GM19043 (cell line): Measurements from ENCODE around the gene TCF7L1.
"Not testable (repeated sequence)": the region's sequence is repeated elsewhere in the genome, so short reads cannot be mapped to it uniquely, and the experiment has no call there.

Experiments
- ATAC-seq: cut with Tn5 transposase; IDR thresholded peaks from one replicate; pipeline ENCODE4 v1.9.1; 2021; ENCODE audit warnings: low read depth; ENCODE audit not compliant: unreplicated experiment

TCF7L1 gene

GRCh38 chr2:85132834-85133637 is at the start of gene TCF7L1:
TCF7L1 (plus strand) TSS chr2:85133392; CDS start chr2:85133685, 293 bp downstream.
- no peak for ATAC-seq

- no peak for ATAC-seq
Observed at GRCh38 chr2:85085563-85085962, 47.6 kb upstream of the TCF7L1 start.

GRCh38 chr2:85087541-85087940 is 45.7 kb upstream of the TCF7L1 start:
- no peak for ATAC-seq

GRCh38 chr2:85088921-85089320 is 44.3 kb upstream of the TCF7L1 start:
- no peak for ATAC-seq

GRCh38 chr2:85089585-85089984 is 43.6 kb upstream of the TCF7L1 start:
- no peak for ATAC-seq

- ATAC-seq = no peak
Observed at GRCh38 chr2:85091838-85092237, 41.4 kb upstream of the TCF7L1 start.

GRCh38 chr2:85095094-85095493 is 38.1 kb upstream of the TCF7L1 start:
- ATAC-seq = no peak

- ATAC-seq = no peak
Observed at GRCh38 chr2:85096616-85097015, 36.6 kb upstream of the TCF7L1 start.

GRCh38 chr2:85104228-85104627 is 29.0 kb upstream of the TCF7L1 start:
- no peak for ATAC-seq

GRCh38 chr2:85106489-85107180 is 26.6 kb upstream of the TCF7L1 start:
- ATAC-seq = no peak

GRCh38 chr2:85110991-85111560 is 22.1 kb upstream of the TCF7L1 start:
- no peak for ATAC-seq

- ATAC-seq = no peak
Observed at GRCh38 chr2:85111819-85112281, 21.3 kb upstream of the TCF7L1 start.

- ATAC-seq = no peak
Observed at GRCh38 chr2:85112906-85113625, 20.1 kb upstream of the TCF7L1 start.

GRCh38 chr2:85114586-85115330 is 18.4 kb upstream of the TCF7L1 start:
- no peak for ATAC-seq

GRCh38 chr2:85116207-85116606 is 17.0 kb upstream of the TCF7L1 start:
- no peak for ATAC-seq

GRCh38 chr2:85119900-85120299 is 13.3 kb upstream of the TCF7L1 start:
- ATAC-seq = no peak

GRCh38 chr2:85120363-85120762 is 12.8 kb upstream of the TCF7L1 start:
- ATAC-seq = no peak

- ATAC-seq = not testable (repeated sequence)
Observed at GRCh38 chr2:85126462-85126861, 6.7 kb upstream of the TCF7L1 start.

- ATAC-seq = no peak
Observed at GRCh38 chr2:85129861-85130260, 3.3 kb upstream of the TCF7L1 start.

GRCh38 chr2:85130407-85130806 is 2.8 kb upstream of the TCF7L1 start:
- ATAC-seq = no peak
